Peyer's patch (tissue), 4 donors: ENCODE results near the gene VGLL2. TPM values are rescaled to one million over a fixed set of nuclear protein-coding genes. Genes with fewer than 3 reads are reported as not detected.
A peak's percentile ranks its signal among the peaks of the same experiment; 100 is the strongest.

Experiments
- DNase-seq, 3 donors: peaks; one replicate each; pipeline ENCODE4 v3.0.0-alpha.2; 2017 to 2019
- H3K27ac ChIP-seq, 4 donors: fragments of 200-600 bp; sonication (generic); one replicate each; pipeline ENCODE4 v1.5.1; 2016 to 2019
- H3K27me3 ChIP-seq, 2 donors: fragments of 200-600 bp; sonication (generic); one replicate each; pipeline ENCODE4 v1.5.1; 2019
- H3K36me3 ChIP-seq, 3 donors: fragments of 200-600 bp; sonication (generic); one replicate each; pipeline ENCODE4 v1.5.1; 2016 to 2019
- H3K4me1 ChIP-seq, 4 donors: fragments of 200-600 bp; sonication (generic); one replicate each; pipeline ENCODE4 v1.5.1; 2016 to 2019
- H3K4me3 ChIP-seq, 4 donors: fragments of 200-600 bp; sonication (generic); 1 replicate in 3 of 4; 2 replicates in 1 of 4; pipeline ENCODE4 v1.5.1; 2016 to 2019; ENCODE audit warnings: mild to moderate bottlenecking in 1 of 4
- H3K9me3 ChIP-seq, 4 donors: fragments of 200-600 bp; sonication (generic); one replicate each; pipeline ENCODE4 v1.5.1; 2016 to 2019; ENCODE audit warnings: mild to moderate bottlenecking in 1 of 4
- POLR2A ChIP-seq, 2 donors: fragments of 450-650 bp; IDR thresholded peaks; one replicate each; pipeline ENCODE4 v1.5.1; 2017; ENCODE audit warnings: antibody characterized with exemption in 2 of 2, mild to moderate bottlenecking in 2 of 2, moderate library complexity in 2 of 2
- total RNA-seq, 4 donors: library from RNA; depleted of rRNA; stranded (reverse); fragments of >200 nt; gene quantifications; one replicate each; pipeline ENCODE4 v1.1.0, GENCODE V29; 2016
- TF ChIP-seq, protein P1 (sequence below), 6 experiments: fragments of 450-650 bp in 4 of 6; fragments of 200-600 bp in 2 of 6; sonication (generic) in 1 of 6; IDR thresholded peaks; one replicate each; pipeline ENCODE4 v1.5.1; 2017 to 2019; ENCODE audit warnings: antibody characterized with exemption in 6 of 6, mild to moderate bottlenecking in 3 of 6, moderate library complexity in 1 of 6

Gene VGLL2, protein sequence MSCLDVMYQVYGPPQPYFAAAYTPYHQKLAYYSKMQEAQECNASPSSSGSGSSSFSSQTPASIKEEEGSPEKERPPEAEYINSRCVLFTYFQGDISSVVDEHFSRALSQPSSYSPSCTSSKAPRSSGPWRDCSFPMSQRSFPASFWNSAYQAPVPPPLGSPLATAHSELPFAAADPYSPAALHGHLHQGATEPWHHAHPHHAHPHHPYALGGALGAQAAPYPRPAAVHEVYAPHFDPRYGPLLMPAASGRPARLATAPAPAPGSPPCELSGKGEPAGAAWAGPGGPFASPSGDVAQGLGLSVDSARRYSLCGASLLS
- total RNA-seq = not detected

DNA sequence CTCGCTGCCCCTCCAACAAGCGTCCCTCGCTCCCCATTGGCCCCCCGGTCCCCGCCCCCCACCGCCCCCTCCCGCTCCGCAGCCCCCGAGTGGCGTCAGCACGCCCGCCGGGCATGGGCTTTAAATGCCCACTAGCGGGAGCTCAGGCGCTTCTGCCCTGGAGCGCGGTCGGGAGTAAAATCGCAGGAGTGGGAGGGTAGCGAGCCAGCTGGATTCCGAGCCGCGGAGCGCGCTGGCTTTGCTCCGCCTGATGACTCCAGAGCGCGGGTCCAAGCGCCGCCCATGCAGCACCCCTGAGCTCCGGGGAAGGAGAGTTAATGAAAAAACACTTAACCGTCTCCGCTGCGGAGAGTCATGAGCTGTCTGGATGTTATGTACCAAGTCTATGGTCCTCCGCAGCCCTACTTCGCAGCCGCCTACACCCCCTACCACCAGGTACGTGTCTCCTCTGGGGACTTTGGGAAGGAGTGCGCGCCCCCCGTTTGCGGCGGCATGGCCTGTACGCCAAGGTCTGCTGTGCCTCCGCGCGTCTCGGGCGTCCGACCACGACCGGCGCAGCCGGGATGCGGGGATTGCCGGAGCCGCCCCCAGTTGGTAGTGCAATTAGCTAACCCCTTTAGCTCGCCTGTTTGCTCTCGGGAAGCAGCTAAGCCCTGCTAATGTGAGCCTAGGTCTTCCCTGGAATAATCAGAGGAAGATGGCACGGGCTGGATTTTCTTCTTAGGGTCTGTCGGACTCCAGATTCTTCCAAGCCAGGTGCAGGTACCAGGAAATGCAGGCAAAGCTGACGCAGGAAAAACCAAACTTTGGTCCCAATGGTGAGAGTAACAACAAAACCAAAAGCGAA is at the start of gene VGLL2:
Gene VGLL2, plus strand, starts transcription at position 149 of the 847 bp plus-strand sequence. Its CDS starts 206 bp downstream, at position 355.
- Histone ChIP-seq H3K4me3 (peak within 1 kb of the TSS in 3 of 4 donors; percentile 10 to 38 (median 33)), H3K9me3 (no peaks in the 10 kb centered on the region), H3K36me3 (no peaks in the 10 kb centered on the region), H3K27me3 (peaks cover 0 to 65% of the 10 kb centered on the region in 2 donors), H3K4me1 (peaks cover 0 to 31% (median 4%) of the 10 kb centered on the region in 4 donors), H3K27ac (no peak within 1 kb of the TSS)
- no peak for DNase-seq
- TF ChIP-seq, protein P1, sequence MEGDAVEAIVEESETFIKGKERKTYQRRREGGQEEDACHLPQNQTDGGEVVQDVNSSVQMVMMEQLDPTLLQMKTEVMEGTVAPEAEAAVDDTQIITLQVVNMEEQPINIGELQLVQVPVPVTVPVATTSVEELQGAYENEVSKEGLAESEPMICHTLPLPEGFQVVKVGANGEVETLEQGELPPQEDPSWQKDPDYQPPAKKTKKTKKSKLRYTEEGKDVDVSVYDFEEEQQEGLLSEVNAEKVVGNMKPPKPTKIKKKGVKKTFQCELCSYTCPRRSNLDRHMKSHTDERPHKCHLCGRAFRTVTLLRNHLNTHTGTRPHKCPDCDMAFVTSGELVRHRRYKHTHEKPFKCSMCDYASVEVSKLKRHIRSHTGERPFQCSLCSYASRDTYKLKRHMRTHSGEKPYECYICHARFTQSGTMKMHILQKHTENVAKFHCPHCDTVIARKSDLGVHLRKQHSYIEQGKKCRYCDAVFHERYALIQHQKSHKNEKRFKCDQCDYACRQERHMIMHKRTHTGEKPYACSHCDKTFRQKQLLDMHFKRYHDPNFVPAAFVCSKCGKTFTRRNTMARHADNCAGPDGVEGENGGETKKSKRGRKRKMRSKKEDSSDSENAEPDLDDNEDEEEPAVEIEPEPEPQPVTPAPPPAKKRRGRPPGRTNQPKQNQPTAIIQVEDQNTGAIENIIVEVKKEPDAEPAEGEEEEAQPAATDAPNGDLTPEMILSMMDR (IDR thresholded peaks at IDR 0.05) = no peak
- TF ChIP-seq POLR2A (IDR thresholded peaks at IDR 0.05) = no peak

DNA sequence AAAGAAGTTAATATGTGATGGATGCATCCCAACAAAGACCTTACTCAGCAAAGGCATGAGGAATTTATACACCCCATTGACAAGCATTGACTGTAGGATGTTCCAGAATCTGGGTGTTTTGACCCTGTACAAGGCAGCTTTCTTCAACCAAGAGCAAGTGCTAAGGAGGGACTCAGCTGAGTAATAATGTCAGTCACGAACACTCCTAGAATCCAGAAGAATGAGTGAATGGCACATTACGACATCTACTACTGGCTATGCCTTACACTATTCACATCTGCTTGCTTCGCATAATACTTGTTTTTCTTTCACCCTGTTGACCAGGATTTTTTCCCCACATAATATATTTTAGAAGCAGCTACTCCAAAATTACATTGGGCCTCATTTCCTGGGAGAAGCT is 42.5 kb upstream of the VGLL2 start:
- TF ChIP-seq, protein P1 (IDR thresholded peaks at IDR 0.05) = no peak
- TF ChIP-seq POLR2A (IDR thresholded peaks at IDR 0.05) = no peak
- no peak overlapping the region for H3K27ac ChIP-seq
- no peaks in the 10 kb centered on the region for H3K9me3 ChIP-seq
- H3K27me3 ChIP-seq = no peaks in the 10 kb centered on the region
- no peak for DNase-seq
- no peak overlapping the region for H3K4me3 ChIP-seq
- H3K4me1 ChIP-seq = no peaks in the 10 kb centered on the region
- no peaks in the 10 kb centered on the region for H3K36me3 ChIP-seq

DNA sequence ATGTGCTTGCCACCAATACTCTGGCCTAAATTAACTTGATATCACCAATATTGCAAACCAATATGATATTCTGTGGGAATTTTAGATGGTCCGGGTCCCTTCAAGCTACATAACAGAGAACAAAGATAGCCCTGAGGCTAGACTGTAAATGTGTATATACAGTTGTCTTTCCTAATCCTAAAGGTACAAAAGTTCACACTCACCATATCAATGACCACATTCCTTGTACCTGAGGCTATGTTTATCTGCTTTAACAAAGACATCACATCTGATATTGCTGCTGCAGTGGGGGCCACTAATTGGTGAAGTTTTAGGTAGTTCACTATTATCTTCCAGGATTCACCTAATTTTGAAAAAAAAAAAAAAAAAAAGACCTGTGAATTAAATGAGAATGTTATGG is 38.6 kb upstream of the VGLL2 start:
- Histone ChIP-seq H3K27me3 (no peaks in the 10 kb centered on the region), H3K4me1 (no peaks in the 10 kb centered on the region)
- TF ChIP-seq, protein P1 (IDR thresholded peaks at IDR 0.05) = no peak
- no peak for TF ChIP-seq POLR2A (IDR thresholded peaks at IDR 0.05)

DNA sequence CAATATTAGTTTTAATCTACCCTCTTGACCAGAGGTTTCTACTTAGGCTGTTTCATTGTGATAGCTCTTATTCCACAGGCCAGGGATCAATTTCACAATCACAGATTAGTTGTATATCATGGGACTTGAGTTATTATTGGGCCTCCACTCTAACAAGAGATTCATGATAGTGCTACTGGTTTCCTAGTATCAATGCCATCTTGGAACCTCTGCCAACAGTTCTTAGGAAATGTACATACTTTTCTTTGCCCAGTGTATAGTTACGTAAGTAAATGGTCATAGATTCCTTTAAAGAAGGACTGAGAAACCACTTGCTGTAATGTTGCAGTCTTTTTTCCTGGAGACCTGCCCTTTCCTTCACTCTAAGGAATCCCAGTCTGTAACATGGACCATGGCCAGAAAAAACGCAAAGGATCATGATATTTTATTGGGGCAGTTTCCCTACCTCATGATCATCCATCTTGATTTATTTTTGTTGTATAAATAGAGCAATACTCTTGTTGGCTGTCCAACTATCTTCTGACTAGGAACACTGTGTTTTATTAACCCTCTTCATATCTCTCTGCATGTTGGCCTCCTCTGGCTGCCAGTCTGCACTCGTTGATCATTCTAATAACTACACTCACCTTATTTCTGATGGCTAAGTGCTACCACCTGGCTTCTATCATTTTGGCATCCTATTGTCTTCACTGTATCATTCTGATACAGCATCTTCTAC is 38.0 kb upstream of the VGLL2 start:
- DNase-seq = no peak
- H3K27ac ChIP-seq = no peak overlapping the region
- no peaks in the 10 kb centered on the region for H3K4me1 ChIP-seq
- H3K9me3 ChIP-seq = no peaks in the 10 kb centered on the region
- H3K27me3 ChIP-seq = no peaks in the 10 kb centered on the region
- H3K4me3 ChIP-seq = no peak overlapping the region
- H3K36me3 ChIP-seq = no peaks in the 10 kb centered on the region
- TF ChIP-seq, protein P1 (IDR thresholded peaks at IDR 0.05) = no peak
- no peak for TF ChIP-seq POLR2A (IDR thresholded peaks at IDR 0.05)

More for the DNA sequence above, 38.6 kb upstream of the VGLL2 start:
- DNase-seq = no peak
- Histone ChIP-seq H3K36me3 (no peaks in the 10 kb centered on the region), H3K9me3 (no peaks in the 10 kb centered on the region), H3K4me3 (no peak overlapping the region), H3K27ac (no peak overlapping the region)

DNA sequence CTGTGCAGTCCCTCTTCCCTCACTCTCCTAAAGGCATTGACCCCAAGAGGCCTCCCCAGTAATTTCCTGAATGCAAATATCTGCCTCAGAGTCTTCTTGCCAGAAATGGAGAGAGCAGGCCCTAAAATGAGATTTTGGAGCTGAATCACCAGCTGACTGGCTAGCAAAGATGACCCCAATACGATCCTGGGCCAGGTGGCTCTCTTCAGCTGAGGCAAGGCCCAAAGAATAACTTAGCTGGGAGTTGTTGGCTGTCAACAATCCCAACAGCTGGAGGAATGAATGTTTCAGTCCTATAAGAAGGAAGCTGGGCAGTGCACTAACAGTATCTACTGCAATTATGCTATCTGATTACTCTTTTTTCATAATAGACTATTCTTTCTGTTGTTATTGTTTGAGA is 37.2 kb upstream of the VGLL2 start:
- no peak overlapping the region for H3K4me3 ChIP-seq
- H3K9me3 ChIP-seq = no peaks in the 10 kb centered on the region
- no peak overlapping the region for H3K27ac ChIP-seq
- no peaks in the 10 kb centered on the region for H3K36me3 ChIP-seq
- no peak for TF ChIP-seq POLR2A (IDR thresholded peaks at IDR 0.05)
- TF ChIP-seq, protein P1 (IDR thresholded peaks at IDR 0.05) = no peak
- no peaks in the 10 kb centered on the region for H3K27me3 ChIP-seq
- no peaks in the 10 kb centered on the region for H3K4me1 ChIP-seq
- no peak for DNase-seq
